ENCODE results near the gene LSG1.
A peak's percentile ranks its signal among the peaks of the same experiment; 100 is the strongest.
"Not testable (repeated sequence)": the region's sequence is repeated elsewhere in the genome, so short reads cannot be mapped to it uniquely, and the experiment has no call there.

LSG1 gene

GRCh38 chr3:194615226-194615625, 56.8 kb downstream of the LSG1 start:
- DNase-seq = no peak

- DNase-seq = no peak
Measured at GRCh38 chr3:194612221-194612620, 59.8 kb downstream of the LSG1 start.

GRCh38 chr3:194610689-194611088, 61.3 kb downstream of the LSG1 start:
- no peak for DNase-seq

- no peak for DNase-seq
Measured at GRCh38 chr3:194609601-194610000, 62.4 kb downstream of the LSG1 start.

DNA sequence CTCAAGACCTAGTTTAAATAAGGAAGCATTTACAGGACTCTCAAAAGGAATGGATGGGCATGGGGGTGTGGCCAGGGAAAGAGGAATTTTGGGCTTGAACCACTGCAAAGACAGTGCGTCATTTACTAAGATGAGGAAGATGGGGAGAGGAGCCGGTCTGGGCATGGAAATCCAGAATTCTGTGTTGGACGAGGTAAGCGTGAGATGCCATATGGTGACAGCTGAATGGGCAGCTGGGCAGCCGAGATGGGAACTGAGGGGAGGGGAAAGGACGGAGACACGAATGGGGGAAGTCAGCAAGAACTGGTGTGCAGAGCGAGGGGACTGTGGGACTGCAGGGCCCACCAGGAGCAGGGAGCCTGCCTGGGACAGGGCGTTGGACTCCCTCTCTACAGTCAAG, 63.0 kb downstream of the LSG1 start:
- DNase-seq = no peak

- no peak for DNase-seq
Measured at GRCh38 chr3:194607592-194608389, 64.2 kb downstream of the LSG1 start.

GRCh38 chr3:194606941-194607340, 65.0 kb downstream of the LSG1 start:
- DNase-seq = no peak

DNA sequence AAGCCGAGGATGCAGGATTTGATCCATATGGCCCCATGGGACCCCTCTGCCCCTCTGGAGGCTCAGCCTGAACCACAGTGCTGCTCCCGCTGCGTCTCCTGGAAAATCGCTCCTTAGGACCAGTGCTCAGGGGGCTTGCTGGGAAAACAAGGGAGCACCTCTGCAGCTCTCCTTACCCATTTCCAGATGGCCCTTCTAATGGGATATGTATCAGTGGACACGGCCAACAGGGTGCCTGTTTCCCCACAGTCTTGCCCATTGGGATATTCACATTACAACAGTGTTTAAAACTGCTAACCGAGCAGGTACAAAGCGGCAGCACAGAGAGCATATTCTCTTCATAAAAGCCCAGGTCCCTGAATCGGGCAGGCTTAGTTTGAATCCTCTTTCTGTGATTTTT, 65.8 kb downstream of the LSG1 start:
- no peak for DNase-seq

DNA sequence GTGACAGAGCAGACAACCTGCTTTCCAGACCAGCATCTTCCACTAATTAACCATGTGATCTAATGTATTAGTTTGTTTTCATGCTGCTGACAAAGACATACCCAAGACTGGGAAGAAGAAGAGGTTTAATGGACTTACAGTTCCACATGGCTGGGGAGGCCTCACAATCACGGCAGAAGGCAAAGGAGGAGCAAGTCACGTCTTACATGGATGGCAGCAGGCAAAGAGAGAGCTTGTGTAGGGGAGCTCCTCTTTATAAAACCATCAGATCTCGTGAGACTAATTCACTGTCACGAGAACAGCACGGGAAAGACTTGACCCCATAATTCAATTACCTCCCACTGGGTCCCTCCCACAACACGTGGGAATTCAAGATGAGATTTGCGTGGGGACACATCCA, 66.7 kb downstream of the LSG1 start:
- not testable (repeated sequence) for DNase-seq

DNA sequence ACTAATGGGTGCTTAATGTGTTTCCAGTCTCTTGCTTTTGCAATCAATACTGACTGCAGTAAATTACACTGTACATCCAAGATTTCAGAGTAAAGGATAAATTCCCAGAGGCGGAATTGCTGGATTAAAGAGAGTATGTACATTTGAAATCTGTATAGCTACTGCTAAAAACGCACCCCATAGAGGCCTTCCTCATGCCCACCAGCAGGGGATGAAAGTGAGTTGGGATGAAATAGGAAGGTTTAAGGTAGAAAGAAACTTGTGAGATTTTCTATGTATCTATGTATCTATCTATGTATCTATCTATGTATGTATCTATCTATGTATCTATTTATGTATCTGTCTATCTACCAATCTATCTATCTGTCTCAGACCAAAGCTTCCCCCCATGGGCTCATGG, 67.2 kb downstream of the LSG1 start:
- DNase-seq = no peak

DNA sequence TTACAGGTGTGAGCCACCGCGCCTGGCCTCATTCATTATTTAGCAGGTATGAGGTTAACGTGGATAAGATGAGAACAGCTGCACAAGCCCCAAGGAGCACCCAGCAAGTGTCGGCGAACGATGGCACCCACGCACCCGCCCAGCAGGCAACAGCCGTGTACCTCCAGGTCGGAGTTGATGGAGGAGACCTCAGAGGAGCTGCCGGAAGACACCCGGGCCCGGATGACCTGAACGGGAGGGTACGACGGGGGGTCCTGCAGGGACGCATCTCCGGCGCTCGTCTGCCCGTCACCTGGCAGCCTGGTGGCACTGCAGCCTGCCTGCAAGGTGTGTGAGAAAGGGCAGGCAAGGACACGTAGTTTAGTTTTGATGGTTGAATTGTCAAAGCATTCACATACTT, 67.9 kb downstream of the LSG1 start:
- no peak for DNase-seq

DNA sequence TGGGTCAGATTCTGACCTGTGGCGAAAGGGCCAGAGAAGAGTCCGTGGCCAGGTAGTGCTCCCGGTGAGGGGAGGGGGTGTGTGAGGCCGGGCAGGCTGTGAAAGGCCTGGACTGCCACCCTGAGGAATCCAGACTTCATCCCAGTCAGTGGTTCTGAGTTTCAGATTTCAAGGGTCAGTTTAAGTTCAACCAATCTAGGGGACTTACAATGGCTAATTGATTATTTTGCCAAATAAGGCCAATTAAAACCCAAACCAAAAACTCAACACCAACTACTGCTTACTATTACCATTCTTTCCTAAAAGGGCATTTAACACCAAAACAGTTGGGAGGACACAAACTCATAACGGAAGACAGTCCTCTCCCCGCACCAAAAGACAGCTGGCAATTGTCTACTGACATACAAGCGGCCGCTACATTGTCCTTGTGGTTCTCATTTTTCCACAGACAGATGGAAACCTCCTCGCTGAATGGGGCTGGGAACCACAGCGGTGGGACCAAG, 69.3 kb downstream of the LSG1 start:
- no peak for DNase-seq

- no peak for DNase-seq
Measured at GRCh38 chr3:194598771-194599557, 73.0 kb downstream of the LSG1 start.

GRCh38 chr3:194596906-194597305, 75.1 kb downstream of the LSG1 start:
- peak; percentile 64 for DNase-seq

DNA sequence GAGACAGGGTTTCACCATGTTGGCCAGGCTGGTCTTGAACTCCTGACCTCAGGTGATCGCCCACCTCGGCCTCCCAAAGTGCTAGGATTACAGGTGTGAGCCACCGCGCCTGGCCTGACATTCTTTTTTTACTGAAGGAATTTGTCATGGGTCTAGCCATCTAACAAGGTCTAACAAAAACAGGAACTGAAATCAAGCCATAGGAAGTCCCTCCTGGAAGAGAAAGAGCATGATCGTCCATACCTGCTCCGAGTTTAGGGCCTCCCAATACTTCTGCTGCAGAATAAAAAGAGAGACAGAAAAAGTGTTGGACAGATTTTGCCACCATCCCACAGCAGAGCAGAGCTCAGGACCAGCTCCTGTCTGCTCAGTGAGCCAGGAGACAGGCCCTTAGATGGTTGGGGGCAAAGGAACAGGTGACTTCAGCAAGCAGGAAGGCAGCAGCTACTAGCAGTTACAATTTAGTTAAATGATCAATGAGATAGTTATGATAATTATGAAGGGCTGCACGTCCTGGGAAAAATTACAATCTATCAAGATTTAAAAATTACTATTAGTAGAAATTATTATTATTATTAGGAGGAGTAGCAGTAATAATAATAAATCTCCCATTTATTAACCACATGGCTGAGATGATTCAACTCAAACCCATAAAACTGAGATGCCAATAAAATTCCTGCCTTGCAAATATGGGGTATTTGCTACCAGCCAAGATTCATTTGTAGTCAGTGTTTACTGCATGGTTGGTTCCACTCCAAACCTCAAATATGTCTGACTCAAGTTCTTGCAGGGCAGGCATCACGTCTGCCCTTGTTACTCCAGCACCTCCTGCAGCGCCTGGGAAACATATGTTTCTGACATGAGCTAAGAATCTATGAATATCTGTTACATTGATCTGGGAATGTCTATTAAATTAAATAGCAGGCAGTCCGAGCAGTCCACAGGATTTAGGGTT, 78.9 kb downstream of the LSG1 start:
- DNase-seq = no peak

Data from hematopoietic multipotent progenitor cell treated with erythropoietin and hydrocortisone succinate and interleukin-3 and kit ligand, for 8 days (in vitro differentiated cells).